GM18858 (cell line): Measurements from ENCODE around the gene SPOCK1.

Experiments
- ATAC-seq: cut with Tn5 transposase; IDR thresholded peaks from one replicate; pipeline ENCODE4 v1.9.1; 2021; ENCODE audit not compliant: unreplicated experiment

SPOCK1 gene

DNA sequence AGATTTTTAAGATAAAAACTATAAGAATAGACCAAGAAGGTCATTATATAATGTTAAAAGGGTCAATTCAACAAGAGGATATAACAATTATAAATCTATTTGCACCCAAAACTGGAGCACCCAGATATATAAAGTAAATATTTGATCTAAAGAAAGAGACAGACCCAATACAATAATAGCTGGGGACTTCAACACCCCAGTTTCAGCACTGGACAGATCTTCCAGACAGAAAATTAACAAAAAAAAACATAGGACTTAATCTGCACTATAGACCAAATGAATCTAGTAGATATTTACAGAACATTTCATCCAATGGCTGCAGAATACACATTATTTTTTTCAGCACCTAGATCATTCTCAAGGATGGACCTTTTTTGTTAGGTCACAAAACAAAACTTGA lies 331.9 kb downstream of the SPOCK1 start:
- ATAC-seq = no peak

DNA sequence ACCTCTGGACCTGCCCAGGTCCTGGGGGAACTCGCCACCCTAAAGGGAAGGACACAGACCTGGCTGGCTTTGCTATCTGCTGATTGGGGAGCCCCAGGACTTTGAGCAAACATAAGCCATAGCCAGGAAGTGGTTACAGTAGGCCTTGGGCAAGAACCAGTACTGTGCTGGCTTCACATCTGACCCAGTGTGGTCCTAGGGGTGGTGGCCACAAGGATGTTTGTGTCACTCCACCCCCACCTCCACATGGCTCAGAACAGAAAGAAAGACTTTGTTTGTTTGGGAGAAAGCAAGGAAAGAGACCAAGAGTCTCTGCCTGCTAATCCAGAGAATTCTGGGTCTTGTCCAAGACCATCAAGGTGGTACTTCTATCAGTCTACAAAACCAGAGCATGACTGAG lies 334.2 kb downstream of the SPOCK1 start:
- ATAC-seq = no peak

DNA sequence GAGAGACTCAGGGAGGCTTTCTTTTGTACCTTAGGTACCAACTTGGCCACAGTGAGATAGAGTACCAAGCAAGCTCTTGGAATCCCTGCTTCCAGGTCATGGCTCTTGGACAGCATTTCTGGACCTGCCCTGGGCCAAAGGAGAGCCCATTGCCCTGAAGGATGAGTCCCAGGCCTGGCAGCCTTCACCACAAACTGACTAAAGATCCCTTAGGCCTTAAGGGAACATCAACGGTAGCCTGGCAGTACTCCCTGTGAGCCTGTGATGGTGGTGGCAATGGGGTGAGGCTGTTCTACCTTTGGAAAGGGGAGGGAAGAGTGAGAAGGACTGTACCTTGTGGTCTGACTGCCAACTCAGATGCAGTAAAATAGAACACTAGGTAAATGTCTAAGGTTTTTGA lies 334.6 kb downstream of the SPOCK1 start:
- no peak for ATAC-seq

DNA sequence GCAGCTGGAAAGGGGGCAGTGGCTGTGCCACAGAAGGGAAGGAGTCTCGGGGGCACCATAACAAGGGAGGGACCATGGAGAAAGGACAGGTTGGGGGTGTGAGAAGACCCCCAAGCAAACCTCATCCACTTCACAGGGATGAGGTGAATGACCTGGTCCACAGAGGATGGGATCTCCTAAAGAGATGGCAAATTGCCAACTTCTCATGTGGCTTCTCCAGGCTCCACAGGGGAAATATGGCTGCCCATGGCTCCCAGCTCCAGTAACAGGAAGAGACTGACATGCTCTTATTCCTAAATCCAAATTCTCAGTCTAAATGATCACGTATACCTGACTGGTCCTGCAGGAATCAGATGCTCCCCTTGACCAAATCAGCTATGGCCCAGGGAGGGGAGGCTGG lies 340.4 kb downstream of the SPOCK1 start:
- ATAC-seq = no peak

DNA sequence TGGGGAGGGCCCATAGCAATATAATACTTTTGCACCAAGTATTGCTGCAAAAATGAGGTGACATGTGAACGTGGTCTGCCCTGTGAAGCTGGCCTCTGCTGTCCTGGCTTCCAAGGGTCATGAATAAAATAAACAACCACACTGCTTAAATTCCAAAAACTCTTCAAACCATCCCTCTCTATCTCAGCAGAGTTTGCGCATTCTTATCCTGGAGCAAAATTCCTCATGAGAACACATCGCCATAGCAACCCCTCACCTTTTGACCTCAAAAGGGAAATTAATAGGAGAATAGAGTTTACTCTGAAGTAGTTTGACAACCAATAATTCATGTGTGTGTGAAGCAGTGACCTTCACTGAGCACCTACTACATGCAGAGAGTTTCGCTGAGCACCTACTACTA lies 342.9 kb downstream of the SPOCK1 start:
- ATAC-seq = no peak

DNA sequence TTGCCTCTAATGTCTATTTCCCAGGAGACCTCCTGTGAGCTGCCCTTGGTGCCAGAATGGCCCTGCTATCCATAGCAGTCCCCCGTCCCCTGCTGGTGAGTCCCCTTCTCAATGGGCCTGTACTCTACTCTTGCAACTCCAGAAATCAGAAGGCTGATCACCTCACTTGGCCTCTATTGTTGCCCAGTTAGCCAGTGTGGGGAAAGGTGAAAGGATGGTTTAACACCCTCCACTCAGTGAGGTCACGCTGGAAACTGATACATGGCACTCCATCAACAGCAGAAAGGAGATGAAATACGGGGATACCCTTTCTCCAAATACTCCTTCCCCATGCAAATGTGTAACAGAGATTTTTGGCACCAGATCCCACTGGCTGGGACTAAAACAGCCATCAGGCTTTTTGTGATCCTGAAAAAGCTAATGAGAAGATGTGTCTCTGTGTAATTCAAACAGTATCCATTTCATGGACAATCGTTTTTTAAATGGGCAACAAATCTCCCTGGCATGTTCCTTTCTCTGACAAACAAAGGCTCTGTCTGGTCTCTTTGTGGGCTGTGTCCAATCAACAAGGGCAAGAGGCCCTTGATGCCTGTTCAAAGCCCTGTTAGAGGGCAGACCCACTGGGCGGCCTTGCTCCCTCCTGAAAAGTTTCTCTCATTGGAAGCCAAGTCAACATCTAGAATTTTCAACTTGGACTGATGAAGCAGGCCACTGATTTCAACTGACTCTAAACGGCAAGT lies 343.7 kb downstream of the SPOCK1 start:
- no peak for ATAC-seq

DNA sequence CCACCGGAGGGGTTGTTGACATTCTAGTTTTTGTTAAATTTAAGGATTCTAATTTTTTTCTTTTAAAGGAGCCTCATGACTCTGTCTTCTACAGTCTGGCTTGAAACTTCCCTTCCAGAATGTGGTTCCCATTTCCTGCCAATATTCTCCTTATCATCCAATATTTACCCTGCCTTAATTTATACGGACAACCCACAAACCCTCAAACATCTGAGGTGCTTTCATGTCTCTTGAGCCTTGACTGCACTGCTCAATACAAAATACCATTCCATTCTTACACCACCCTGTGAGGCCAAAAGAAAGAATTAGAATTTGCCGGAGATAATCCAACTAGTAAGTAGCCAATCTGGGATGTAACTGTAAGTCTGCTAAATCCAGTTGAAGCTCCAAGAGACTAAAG lies 346.5 kb downstream of the SPOCK1 start:
- ATAC-seq = no peak

DNA sequence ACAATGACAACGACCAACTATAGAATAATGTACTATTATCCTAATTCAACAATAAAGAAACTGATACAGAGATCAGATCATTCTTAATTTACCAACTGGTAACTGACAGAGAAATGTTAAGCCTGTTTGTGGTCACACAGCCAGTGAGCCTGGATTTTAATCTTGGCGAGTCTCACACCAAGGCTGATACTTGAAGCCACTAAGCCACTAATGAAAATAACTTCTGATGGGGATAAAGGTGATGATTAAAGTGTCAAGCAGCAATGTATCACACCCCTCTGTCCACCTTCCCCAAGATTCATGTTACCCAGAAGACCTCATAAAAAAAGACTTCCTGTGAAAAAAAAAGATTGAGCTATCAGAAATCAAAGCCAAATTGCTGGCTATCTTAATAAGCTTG lies 350.5 kb downstream of the SPOCK1 start:
- ATAC-seq = no peak

DNA sequence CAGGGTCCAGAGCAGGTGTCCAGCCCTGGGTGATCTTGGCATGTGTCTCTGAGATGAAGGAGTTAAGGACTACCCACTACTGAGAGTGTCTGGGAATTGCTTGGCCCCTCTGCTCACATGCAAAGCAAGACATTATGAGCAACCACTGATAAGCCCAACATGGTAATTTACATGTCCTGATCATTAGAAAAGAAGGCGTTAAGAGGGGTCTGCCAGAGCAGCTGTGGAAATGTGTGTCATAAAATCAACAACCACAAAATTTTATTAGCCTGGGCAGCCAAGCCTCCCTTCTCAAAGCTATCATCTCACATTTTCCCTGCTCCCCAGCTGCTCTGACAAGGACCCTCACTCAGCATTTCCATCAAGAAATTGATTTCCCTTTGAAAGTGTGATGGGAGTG lies 351.0 kb downstream of the SPOCK1 start:
- no peak for ATAC-seq

DNA sequence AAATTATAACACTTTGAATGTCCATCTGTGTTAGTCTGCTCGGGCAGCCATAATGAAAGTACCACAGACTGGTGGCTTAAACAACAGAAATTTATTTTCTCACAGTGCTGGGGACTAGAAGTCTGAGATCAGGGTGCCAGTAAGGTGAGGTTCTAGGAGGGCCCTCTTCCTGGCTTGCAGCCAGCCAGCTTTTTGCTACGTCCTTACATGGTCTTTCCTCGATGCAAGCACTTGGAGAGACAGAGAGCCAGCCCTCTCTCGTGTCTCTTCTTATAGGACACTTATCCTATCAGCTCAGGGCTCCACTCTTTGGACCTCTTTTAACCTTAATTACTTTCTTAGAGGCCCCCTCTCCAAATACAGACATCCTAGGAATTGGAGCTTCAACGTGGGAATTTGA lies 351.8 kb downstream of the SPOCK1 start:
- ATAC-seq = no peak

DNA sequence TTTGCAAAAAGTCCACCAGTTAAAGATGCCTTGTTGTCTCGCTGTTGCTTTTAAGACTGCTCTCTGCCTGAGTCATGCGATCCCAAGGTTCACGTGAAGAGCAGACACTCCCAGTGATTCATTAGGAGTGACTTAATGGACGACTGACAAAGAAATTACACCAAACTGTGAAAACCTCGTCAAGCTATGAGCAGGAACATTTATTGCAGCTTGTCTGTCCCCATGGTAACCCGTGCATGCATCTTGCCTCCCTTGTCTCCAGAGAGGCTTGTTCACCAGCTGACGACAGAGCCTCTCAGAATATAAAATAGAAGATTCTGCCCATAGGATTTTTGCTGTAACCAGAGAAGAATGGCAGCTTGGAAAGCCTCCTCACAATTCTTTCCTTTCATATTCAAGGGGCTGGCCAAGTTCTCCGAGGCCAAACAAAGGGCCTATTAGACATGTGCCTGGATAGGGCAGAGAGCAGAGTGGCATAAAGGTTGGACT lies 352.7 kb downstream of the SPOCK1 start:
- no peak for ATAC-seq

DNA sequence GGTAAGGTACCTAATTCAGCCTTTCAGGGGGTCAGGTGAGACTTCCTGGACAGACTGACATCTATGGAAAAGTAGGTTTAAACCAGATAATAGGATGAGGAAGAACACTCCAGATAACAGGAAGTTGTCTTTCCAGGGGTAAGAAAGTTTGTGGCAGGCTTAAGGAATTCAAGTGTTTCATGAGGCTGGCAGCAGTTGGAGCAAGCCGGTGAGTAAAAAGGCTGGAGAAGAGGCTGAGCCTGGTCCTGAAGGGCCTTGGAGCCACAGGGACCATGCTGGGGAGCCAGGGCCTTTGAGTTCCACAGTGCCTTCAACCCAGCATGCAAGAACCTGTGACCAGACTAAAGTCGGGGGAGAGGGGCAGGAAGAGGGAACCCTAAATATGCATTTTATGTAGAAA lies 353.4 kb downstream of the SPOCK1 start:
- ATAC-seq = no peak

DNA sequence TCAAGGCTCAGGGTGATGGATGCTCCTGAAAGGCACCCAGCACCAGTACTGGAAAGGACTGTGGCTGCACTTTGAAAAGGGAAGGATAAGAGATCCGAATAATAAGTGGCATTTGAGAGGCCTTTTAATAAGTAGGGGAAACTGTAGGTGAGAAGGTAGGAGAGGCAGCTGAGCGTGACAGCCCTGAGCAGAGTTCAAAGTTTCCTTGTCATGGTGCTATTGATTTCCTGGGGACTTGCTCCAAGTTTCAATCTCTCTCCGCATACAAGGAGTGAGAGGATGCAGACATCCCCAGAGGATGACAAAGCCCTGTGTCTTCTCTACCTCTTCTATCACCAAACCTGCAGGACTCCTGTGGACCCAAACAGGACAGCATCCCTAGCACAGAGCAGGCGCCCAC lies 354.5 kb downstream of the SPOCK1 start:
- ATAC-seq = no peak

DNA sequence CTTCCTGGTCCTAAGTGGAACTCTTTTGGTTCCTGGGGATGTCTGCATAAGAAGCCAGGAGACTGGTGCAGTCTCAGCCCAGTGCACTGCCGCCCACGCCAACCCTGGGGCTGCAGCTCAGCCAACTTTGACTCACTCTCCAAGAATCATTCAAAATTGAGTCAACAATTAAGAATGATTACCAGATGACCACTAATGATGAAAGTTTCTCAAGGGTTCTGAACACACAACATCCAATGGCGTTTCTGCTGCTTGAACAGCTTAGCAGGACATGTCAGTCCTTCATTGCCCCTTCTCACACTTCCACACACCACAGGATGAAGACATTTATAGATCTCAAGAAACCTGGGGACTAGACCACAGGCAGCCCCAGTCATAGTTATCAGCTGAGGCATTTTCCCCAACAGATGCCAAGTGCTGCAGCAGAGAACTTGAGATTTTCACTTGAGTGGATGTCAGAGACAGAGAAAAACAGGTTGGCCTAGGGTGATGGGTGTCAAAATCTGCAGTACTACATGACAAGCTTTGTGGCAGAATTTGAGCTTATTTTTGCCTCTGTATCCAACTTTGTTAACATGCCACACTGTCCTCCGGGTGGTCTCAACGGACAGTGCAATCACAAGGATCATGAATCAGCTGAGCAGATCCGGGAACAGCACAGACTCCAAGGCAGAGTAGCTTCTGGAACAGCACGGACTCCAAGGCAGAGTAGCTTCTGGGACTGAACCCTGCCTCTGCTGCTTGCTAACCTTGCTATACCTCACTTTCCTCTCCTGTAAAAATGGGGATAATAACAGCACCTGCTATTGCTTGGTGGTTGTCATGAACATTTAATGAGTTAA lies 356.1 kb downstream of the SPOCK1 start:
- ATAC-seq = peak; percentile 57

DNA sequence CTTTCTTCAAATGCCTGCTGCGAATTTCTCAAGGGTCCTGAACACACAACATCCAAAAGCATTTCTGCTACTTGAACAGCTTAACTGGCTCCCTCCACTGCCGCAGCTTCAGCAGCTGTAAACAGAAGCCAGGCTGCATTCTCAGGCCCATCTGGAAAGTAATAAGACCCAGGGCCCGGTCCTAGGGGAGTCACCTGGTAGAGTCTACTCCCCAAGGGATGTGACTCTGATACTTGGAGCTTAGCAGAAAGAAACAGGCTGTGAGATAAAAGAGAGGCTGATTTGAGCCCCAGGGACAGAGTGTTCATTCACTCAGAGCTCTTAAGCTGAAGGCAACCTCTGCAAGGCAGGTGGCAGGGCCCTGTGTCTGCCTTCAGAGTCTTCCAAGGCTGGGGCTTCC lies 356.8 kb downstream of the SPOCK1 start:
- ATAC-seq = peak; percentile 20

DNA sequence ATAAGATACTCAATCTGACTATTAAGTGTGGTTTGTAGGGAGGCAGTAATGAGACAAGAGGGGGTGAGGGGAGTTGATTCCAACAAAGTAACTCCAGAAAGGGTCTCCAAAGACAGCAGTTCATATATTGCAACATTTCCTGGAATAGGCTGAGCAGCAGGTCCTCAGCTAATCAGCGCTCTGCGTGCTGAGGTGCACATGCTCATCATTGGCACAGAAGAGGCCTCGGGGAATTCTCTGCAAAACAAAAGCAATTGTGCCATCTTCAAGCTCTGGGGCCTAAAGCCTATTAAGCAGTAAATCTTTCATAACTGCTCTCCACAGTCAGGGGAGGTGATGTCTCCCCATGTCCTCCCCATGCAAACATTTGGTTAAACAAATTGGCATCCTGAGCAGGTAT lies 357.3 kb downstream of the SPOCK1 start:
- ATAC-seq = no peak

DNA sequence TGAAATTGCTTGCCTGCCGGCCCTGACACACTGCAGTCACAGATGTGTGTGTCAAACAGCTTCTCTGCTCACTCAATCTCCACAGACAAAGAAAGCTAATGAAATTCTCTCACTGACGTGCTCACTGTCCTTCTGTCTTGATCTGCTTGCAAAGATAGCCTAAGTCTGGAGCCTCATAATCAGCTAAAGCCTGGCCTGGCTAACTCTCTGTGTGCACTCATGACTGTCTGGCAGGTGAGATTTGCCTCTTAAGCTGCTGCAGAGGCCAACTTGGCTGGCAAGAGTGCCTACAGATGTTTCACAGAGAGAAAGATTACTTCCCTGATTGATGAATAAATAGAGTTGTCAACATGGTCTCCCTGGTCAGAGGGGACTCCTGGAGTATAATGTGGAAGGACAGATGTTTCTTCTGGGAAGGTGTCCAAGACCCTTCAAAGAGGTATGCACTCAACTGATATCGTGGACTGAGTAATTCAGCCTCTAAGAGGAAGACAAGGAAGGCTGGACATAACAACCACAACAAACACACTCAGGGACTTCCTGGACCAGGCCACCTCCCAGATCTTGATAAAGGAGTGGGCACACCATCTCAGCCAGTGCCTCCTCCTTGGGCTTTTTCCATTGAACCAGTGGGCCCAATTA lies 362.0 kb downstream of the SPOCK1 start:
- ATAC-seq = no peak

DNA sequence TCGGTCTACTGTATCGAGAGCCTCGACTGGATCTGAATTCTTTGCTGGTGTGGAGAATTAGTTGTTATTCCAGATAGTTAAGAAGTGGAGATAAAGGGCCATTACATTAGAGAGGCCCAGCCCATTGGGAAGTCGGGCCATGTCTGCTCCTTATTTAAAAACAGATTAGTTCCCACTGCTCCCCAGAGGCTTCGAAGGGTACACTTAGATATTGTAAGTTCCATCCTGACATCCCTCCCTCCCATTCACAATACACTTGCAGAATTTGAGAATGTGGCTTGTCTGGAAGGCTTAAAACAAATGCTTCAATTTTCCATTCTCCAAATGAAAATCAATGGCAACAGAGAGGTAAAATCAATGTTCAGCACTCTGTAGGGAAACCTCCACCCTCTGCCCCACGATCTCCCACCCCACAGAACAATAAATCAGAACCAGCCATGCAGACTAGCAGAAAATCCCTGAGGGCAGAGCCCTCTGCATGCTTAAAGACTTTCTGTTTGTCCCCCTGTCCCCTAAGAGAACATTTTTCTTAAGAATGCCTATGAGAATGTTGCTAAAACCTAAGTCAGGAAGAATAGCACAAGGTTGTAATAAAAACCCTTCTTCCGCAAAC lies 364.1 kb downstream of the SPOCK1 start:
- no peak for ATAC-seq

DNA sequence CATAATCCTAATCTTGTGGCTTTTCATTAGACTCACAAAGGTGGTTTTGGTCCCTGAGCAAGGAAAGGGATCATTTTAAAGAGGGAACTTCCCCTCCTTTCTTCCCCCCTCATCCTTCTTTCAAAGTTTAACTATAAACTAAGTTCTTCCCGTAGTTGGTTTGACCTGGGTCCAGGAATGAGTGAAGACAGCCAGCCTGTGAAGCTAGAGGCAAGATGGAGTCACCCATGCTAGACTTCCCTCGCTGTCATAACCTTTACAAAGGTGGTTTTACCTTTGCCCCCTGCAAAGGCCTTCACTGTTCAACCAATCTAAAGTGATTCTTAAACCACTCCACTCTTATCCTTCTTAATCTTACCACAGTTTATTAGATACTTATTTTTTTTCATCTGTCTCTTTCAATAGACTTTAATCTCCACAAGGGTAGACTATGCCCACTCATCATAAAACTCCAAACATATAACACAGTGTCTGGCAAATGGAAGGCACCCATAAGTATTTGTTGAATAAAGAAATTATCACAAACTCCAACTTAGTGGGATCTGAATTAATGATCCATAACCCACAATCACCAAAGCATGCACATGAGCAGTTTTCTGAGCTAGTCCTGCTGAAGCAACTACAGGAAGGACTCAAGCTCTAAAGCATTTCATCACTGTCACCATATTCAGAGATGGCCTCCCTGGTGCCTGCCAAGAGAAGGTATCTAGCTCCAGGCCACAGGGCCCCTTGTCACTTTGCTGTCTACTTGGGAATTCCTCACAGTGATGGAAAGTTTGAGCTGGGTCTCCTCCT lies 369.0 kb downstream of the SPOCK1 start:
- ATAC-seq = no peak

DNA sequence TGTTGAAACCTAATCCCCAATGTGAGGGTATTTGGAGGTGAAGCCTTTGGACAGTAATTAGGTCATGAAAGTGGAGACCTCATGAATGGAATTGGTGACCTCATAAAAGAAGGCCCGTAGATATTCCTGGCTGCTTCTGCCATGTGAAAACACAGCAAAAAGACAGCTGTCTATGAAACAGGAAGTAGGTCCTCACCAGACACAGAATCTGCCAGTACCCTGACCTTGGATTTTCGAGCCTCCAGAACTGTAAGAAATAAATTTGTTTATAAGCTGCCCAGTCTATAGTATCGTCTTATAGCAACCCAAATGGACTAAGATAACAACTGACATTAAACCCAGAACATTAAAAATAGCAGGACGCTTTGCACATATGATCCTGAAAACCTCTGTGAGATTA lies 371.1 kb downstream of the SPOCK1 start:
- no peak for ATAC-seq

DNA sequence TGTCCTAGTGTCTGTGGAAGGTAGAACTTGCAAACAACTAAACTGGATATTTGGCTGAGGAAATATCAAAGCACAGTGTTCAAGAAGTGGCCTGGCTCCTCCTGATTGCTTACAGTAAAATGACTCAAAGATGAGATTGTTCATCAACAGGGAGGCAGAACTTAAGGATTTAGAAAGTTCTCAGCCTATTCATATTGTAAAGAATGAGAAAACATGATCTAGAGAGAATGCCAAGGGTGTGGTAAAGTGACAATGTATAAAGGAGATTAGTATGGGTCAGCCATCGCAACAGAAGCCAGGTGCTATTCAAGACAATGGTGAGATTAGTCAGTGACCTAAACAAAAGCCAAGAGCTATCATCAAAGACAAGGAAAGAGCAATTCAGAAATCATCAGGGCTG lies 372.3 kb downstream of the SPOCK1 start:
- no peak for ATAC-seq
